Renal pelvis (tissue), 4 donors: ENCODE measurements around the gene REPS2. TPM values are rescaled to one million over a fixed set of nuclear protein-coding genes. Genes with fewer than 3 reads are reported as not detected.
"Not testable (repeated sequence)": the region's sequence is repeated elsewhere in the genome, so short reads cannot be mapped to it uniquely, and the experiment has no call there.

Experiments used
- DNase-seq: peaks from one replicate; pipeline ENCODE4 v3.0.0-alpha.2; 2013
- polyA plus RNA-seq, 3 donors: library from polyadenylated mRNA; unstranded; fragments of 120-200 nt; gene quantifications; one replicate each; pipeline ENCODE4 v1.2.1, GENCODE V29; 2013; ENCODE audit not compliant: insufficient read length in 3 of 3

REPS2 gene
- polyA plus RNA-seq, 3 donors: 16.3 to 21.9 (median 18.9) TPM

DNA sequence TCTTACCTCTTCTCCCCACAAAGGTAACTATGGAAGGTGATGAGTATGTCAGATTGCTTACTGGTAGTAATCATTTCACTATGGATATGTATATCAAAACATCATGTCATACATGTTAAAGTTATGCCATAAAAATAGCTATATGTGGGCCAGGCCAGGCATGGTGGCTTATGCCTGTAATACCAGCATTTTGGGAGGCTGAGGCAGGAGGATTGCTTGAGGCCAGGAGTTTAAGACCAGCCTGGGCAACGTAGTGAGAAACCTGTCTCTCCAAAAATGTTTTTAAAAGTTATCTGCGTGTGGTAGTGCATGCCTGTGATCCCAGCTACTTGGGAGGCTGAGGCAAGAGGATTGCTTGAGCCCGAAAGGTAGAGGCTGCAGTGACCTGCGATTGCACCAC, 16.2 kb downstream of the REPS2 start:
- DNase-seq: not testable (repeated sequence)

DNA sequence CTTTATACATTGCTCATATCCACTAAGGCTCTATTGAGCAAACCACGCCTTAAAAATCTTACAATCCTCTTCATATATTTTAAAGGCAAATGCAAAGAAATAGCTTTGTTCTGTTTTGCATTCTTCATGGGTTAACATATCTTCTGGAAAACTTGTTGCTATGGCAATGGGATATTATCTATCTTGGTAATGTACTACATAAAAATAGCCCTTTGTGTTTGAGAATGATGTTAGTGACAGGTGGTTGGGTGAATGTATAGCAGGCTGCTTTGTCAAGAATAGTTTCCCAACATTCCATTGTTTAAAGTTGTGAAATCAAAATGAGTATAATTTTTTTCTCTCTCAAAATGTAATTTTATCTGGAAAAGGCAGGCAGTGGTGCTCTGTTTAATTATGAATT, 16.8 kb downstream of the REPS2 start:
- DNase-seq: no peak

DNA sequence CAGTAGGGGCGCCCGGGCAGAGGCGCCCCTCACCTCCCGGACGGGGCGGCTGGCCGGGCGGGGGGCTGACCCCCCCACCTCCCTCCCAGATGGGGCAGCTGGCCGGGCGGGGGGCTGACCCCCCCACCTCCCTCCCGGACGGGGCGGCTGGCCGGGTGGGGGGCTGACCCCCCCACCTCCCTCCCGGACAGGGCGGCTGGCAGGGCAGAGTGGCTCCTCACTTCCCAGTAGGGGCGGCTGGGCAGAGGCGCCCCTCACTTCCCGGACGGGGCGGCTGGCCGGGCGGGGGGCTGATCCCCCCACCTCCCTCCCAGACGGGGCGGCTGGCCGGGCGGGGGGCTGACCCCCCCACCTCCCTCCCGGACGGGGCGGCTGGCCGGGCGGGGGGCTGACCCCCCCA, 18.5 kb downstream of the REPS2 start:
- not testable (repeated sequence) for DNase-seq

DNA sequence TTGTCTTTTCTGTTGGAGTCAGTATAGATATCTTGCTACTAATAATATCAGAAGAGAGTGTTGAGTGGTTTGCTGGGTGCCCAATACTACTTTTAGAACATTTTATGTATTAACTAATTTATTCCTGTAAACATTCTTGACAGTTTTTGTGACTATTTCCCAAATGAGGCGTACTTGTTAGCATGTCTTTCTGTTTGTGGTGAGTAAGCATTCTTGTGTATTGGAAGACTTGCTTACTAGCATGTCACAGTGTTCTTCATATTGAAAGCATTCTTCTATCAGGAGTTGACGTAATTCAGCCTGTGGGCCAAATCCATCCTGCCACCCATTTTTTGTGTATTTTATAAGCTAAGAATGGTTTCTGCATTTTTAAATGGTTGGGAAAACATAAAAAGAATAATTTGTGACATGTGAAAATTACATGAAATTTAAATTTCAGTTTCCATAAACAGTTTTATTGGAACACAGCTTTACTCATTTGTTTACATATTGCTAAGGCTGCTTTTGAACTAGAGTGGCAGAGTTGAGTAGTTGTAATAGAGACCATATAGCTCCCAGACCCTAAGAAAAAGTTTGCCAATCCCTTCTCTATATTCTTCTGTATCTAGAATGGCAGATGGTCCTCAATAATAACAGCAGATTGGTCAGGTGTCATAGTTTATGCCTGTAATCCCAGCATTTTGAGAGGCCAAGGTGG, 20.4 kb downstream of the REPS2 start:
- no peak for DNase-seq

DNA sequence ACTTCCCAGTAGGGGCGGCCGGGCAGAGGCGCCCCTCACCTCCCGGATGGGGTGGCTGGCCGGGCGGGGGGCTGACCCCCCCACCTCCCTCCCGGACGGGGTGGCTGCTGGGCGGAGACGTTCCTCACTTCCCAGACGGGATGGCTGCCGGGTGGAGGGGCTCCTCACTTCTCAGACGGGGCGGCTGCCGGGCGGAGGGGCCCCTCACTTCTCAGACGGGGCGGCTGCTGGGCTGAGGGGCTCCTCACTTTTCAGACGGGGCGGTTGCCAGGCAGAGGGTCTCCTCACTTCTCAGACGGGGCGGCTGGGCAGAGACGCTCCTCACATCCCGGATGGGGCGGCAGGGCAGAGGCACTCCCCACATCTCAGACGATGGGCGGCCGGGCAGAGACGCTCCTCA, 22.3 kb downstream of the REPS2 start:
- not testable (repeated sequence) for DNase-seq

DNA sequence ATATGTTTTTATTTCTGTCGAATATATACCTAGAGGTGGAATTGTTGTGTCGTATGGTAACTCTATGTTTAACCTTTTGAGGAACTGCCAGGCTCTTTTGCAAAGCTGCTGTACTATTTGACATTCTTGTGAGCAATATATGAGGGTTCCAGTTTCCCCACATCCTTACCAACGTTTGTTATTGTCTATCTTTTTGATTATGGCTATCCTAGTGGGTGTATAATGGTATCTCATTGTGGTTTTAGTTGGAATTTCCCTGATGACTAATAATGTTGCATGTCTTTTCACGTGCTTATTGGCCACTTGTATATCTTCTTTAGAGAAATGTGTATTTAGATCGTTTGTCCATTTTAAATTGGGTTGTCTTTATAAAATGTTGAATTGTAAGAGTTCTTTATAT, 24.5 kb downstream of the REPS2 start:
- DNase-seq: no peak

DNA sequence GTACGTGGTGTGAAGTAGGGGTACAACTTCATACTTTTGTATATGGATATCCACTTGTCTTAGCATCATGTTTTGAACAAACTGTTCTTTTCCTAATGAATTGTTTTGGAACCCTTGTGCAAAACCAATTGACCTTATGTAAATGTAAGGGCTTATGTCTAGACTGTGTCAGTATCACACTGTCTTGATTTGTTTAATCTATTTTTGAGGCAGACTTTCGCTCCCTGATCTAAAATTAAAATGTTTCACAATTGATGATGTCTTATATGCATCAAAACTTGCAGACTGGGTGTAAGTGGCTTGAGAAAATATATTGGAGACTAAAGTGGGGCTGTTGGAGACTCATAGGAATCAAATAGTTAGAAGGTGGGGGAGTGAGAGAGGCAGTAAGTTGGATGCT, 25.2 kb downstream of the REPS2 start:
- no peak for DNase-seq

DNA sequence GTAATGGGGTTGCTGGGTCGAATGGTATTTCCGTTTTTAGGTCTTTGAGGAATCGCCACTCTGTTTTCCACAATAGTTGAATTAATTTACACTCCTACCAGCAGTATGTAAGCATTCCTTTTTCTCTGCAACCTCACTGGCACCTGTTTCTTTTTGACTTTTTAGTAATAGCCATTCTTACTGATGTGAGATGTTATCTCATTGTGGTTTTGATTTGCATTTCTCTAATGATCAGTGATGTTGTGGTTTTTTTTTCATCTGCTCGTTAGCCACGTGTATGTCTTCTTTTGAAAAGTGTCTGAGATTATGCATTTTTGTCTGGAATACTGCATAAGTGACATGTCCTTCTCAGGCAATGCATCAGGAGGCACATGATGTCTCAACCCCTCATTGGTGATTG, 28.8 kb downstream of the REPS2 start:
- DNase-seq: no peak

DNA sequence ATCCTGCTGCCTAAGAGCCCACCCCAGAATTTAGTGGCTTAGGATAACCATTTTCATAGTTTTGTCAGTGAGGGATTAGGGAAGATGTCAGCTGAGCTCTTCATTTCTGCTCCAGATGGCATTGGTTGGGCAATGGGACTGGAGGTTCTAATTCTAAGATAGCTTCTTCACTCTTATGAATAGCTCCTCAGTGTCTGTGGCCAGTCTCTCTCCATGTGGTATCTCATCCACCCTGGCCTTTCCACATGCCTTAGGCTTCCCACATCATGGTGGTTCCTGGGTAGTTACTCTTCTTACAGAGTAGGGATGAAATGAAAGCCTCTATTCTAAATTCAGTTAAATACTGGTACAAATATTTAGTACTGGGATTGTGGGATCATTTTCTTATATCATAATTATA, 31.3 kb downstream of the REPS2 start:
- no peak for DNase-seq

DNA sequence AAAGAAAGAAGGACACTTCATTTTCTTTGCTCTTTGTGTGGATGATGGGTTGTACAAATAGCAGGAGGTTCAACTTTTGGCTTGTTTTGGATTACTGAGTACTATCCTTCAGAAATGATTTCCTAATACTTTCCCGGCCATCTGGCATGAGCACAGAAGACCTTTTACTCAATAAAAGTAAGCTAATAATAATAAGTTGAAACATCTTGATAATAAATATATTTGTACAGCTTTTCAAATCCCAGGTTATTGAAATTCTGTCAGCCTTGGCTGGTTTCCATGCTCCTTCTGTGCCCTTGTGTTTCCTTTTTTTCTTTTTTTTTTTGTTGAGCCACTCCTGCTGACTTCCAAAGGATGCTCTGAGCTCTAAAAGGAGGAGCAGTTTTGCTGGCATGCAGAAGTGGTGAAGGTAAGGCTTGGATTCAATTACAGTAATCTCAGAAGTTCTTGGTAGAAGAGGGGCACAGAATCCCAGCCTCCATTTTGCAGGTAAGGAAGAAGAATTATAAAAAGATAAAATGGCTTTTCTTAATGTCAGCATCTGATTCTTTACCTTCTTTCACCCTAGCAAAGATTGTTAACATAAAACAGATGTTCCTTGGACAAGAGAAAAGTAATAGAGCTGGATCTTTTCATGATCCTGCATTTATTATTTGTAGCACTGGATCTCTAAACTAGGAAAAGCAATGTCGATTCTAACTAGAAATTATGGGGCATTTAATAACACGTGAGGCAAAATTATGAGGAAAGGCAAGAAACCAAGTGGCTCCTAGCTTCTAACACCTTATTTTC, 31.9 kb downstream of the REPS2 start:
- DNase-seq: no peak

DNA sequence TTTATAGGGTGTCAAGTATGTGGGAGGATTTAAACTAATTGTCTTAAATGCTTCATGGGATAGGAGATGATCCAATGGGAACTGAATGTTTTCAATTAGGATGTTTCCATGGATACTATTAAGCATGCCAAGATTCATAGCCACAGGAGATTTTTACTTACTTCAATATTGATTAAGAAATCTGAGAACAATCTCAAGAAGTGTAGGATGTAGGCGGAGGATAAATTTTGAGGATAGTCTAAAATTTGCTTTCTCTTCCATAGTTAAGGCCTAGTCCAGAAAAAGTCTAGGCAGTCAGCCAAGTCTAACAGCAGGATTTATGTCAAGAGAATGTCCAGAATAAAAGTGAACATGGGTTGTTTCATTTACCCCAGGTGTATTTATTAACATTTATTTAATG, 32.8 kb downstream of the REPS2 start:
- no peak for DNase-seq

DNA sequence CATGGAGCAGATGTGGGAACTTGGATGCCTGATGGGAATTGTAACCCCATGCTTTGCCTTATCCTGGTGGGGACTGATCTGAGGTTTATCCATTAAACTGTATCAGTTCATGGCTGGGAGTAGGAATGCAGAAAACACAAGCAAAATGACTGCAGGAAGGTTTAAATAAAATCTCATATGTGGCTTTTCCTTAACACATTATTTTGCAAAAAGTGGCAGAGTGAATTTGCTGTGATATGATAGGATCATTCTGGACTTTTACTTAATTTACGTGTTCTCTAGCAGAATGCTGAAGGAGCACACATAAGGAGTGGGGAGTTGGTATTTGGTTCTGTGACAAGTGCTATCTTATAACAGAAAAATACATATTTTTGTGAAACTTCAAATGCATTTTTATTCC, 34.8 kb downstream of the REPS2 start:
- DNase-seq: no peak

DNA sequence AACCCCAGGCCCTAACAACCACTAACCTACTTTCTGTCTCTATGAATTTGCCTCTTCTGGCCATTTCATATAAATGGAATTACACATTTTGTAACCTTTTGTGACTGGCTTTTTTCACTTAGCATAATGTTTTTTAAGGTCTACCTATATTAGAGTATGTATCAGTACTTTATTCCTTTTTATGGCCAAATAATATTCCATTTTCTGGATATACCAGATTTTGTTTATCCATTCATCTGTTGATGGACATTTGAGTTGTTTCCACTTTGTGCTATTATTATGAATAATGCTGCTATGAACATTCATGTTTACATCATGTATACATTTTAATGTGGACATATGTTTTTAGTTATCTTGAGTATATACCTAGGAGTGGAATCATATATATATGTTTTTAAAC, 35.5 kb downstream of the REPS2 start:
- DNase-seq: no peak

DNA sequence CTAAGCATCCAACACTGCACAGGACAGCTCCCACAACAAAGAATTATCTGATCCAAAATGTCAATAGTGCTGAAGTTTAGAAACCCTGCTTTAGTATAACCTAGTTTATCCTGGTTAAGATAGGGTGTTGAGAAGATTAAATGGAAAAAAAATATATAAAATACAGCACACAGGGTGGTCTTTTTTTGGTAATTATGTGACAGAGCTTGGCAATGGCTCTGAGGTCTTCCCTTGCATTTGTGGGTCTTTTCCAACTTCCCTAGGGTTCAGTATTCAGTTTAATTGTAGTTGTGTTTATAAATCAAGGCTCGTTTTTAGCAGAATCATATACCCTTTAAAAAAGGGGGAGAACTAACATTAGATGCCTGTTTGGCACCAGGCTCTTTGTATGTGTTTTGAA, 36.6 kb downstream of the REPS2 start:
- no peak for DNase-seq

DNA sequence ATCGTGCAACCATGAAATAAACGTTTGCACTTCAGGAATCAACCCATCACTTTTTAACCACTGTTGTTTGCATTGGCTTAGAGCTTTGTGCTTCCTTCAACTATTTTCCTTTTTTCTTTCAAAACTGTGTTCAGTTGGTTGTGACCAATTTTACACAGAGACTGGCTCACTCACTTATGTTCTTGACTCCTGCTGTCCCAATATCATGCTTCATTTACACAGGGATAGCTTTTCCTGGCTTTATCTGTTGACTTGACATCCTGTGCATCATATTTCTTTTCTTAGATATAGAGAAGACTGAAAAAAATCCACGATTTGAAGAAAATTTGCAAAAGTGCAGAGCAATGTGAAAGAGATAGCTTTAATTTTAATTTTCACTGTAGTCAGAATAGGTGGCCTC, 38.8 kb downstream of the REPS2 start:
- DNase-seq: no peak

DNA sequence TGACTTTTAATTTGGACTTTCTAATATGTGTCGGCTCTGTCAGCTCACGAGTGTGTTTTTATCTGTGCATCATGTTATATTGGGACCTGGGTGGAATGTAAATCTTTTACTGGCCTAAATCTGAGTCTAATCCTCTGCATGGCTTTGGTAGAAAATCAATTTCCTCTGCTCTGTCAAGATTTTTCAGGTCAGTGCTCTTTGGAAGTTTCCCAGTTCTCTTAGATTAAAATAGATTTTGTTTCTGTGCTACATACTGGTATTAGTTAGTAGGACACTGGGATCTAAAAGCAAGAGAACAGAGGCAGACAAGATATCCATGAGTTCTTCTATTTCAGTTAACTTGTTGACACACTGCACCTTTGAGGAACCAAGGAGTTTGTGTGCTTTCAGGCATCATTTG, 39.7 kb downstream of the REPS2 start:
- DNase-seq: no peak

DNA sequence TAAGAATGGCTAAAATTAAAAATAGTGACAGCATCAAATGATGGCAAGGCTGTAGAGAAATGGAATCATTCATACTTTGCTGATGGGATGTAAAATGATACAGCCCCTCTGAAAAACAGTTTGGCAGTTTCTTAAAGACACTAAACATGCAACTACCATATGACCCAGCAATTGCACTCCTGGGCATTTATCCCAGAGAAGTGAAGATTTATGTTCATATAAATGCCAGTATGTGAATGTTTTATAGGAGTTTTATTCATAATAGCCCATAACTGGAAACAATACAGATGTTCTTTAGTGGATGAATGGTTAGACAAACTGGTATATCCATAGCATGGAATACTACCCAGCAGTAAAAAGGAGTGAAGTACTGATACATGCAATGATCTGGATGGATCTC, 43.3 kb downstream of the REPS2 start:
- DNase-seq: no peak

DNA sequence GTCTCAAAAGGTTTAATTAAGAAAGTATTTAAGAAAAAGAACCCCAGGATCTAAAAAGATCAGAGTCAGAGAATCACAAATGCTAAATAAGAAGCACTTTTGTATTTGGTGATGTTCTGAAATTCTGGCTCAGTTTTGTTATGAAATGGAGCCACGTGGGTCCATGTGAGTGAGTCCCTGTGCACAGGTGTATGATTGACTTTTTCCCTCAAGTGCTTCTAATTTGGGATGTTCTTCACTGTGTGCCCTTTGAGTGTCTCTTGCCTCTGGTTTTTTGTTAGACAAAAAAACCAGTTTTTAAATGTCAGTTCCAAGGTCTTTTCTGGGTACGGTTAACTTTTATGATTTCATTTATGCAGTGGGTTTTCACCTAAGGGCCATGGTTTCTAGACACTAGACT, 44.4 kb downstream of the REPS2 start:
- DNase-seq: no peak

DNA sequence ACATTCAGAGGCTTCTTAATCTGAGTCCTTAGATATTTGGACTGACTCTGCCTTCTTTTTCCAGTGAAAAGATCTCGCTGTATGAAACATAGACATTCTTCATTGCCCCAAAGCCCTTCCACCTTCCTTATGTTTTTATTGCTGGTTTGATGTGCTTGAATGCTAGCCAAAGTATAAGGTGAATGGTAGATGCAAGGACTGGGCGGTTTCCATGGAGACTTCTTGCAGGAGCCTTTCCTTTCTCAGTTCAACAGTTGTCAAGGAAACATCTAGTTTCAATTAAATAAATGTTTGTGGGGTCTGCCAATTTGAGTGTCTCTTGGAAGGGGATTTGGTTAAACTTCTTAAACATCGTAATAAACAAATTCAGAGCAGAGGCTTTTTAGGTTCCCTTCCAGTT, 46.0 kb downstream of the REPS2 start:
- no peak for DNase-seq

DNA sequence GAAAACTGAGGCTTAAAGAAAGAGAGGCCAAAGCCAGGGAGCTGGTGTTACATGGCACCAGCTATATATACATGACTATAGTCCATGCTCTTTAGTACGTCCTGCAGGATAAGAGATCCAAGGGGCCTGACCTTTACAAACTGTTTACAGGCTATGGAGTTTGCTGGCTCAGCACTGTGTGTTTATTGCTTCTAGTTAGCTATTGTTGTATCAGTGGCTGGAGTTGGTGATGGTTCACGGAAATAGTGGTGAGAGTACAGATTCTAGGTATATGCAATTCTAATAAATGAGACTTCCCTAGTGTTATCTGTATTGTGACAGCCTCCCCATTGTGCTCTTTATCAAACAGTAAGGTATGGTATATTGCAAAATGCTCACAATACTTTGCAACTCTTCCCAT, 46.5 kb downstream of the REPS2 start:
- DNase-seq: no peak

DNA sequence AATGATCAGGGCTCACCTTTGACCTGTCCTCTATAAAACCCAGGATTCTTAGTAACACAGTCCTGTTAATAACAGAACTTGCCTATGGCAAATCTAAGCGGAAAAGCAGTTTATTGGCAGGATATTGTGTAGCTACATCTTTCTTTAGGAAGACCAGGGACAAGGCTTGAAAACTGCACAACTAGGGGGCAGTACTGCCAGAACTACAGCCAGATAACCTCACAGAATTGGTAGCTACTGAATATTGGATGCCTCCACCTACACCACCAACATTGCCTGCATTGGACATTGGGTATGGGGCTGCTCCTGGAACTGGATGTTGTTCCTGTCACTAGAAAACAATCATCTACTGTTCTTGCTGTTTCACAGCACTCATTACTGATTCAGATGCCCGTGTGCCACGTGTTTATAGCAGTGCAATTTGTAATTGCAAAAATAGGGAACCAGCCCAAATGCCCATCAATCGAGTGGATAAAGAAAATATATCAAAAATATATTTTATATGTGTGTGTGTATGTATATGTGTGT, 47.4 kb downstream of the REPS2 start:
- no peak for DNase-seq

DNA sequence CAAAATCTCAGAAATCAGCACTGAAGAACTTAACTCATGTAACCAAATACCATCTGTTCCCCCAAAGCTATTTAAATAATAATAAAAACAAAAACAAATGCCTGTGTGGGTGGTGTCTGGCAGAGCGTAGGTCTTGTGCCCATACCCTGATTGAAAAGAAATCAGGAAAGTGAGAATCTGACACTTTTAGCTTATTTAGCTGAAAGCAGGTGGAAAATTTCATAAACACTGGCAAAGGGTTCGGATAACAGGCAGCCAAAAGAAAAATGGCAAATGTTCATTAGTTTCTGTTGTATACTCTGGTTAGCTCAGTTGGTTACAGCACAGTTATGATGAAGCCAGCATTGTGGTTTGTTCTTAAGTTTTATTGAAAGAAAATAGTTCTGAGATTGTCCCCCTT, 48.3 kb downstream of the REPS2 start:
- DNase-seq: no peak

DNA sequence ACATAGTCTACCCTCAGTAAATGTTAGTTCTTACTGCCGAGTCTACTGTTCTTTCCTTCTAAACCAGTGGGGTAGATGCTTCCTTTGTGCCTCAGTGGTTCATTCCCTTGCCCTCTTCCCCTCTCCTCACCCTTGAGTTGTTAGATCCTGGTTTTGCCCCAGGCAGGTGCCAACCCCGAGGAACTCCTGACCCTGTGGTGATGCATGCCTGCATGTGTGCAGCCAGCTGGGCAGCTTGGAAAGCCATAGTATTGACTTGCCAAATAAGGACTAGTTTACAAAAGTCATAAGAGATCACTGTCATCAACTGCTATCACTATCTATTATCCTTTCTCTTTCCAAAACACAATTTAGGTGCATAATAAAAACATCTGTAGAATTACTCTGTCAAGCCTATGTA, 50.9 kb downstream of the REPS2 start:
- no peak for DNase-seq

DNA sequence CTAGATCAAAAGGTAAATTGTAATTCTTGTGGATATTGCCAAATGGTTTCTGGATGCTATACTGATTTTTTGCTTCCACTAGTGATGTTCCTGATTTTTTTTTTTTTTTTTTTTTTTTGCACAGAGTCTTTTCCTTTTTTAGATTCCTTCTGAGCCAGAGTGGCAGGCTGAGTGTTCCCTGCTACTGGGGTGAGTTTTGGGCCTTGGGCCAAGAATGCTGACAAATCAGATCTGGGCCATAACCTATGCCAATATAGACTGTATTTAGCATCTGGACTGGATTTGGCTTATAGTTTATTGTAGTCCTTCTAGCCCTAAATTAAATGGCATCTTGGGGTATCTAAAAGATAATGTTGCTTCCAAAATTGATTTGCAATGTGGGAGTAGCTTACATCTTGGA, 52.8 kb downstream of the REPS2 start:
- no peak for DNase-seq
